CD4-positive, alpha-beta T cell treated with Interferon alpha-2 for 1 hour (primary cell): ENCODE data around the gene ZAR1L.

Experiments used
- DNase-seq, 2 donors: peaks; one replicate each; pipeline ENCODE4 v3.0.0-alpha.2; 2020 to 2022

Gene ZAR1L

DNA sequence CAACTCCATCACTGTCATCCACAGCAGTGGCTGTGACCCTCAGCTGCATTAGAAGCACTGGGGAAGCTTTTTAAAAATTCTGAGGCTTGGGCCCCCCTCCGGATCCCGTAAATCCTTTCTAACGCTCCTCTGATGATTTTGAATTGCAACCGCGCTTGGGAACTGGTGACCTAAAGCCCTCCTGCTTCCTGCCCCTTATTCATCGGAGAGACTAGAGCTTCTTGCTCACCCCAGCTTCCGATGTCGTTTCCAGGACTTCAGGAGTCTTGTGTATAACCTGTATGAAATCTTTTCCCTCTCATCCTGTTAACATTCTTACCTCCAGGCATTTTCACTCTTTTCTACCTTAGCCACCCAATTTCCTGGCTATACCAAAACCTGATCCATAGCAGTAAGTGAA, 14.8 kb downstream of the ZAR1L start:
- no peak for DNase-seq

DNA sequence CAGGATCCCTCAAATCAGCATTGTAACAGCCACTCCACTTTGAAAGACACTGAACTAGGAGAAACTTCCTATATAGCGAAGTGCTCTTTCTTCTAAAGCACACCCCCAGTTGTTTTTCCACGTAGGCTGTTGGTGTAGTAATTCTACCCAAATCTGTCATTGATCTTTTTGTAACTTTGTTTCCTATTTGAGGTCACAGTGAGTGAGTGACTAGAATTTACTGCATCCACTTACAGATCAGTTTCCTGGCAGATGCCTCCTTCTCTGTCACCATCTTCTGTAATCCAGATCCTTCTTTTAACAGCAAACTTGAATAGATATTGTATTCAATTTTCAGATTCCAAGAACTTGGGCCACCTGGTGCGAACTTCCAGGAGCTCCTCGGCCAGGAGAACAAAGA, 15.3 kb downstream of the ZAR1L start:
- no peak for DNase-seq

DNA sequence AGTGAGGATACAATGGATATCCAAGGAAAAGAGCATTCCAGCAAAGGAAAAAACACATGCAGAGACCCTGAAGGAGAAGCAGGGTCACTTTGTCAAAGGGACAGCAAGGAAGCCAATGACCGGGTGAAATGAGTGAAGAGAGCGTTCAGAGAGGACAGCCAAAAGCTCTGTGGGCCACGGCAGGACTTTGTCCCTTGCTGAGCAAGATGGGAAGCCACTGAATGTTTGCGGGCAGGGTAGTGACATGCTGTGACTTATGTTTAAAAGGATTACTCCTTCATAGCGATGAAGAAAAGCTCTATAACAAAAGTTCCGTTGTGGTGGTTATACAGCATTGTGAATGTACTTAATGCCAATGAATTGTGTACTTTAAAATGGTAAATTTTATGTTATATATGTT, 16.5 kb downstream of the ZAR1L start:
- DNase-seq = no peak

DNA sequence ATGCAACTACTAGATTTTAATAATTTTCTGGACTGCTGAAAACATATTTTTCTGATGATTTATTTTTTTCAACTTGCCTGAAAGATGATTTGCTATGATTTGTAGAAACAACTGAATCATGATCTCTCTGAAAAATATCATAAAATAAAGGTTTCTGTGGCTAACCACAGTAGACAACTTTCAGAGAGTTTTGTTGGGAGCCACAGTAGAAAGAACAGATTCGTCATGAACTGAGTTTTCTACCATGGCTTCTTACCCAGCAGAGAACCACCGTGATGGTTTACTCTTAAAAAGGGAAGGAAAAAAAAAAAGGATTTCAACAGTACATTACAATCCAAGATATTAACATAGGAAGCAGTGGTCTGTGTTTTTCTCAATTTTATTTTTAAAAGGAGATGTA, 18.0 kb downstream of the ZAR1L start:
- DNase-seq = no peak

DNA sequence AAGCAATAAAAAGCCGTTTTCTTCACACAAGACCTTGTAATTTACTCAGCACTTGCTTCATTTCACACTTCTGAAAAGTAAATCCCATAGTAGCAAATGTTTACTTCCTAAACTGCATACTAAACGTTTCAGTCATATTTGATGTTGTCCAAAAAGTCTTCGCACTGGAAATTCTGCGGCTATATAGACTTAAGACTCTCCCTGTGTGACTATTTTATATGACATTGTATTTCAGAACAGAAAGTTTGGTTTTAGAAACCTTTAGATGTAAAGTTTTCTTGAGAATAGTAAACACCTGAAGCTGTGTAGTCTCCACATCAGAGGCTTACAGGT, 29.6 kb downstream of the ZAR1L start:
- DNase-seq = no peak

DNA sequence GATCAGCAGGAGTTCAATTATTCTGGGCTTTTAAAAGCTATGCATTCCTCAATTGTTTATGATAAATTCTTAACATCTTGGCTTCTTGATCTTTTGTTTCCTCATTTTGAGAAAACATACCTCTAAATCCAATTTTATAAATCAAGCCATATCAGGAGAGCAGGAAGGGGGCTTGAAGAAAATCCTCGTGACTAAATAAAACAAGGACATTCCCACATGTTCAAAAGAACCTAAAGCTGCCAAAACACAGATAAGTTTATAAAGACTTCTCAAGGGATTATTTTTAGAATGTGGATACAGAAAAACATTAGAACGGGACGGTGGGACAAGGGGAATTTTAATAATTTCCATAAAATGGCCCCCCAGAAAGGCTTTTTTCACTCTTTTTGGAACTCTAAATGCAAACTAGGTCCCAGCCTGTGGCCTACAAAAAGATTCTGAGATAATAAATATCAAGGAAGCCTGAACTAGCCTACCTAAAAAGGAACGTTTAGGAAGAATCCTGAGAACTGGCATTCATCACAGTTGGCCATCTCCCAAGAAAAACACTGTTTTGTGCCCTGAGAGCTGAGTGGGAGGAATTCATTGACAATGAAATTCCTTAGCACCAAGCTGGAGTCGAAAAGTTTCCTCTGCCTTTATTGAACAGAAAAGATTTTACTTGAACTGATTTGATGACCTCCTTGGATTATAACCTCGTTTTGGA, 30.1 kb downstream of the ZAR1L start:
- no peak for DNase-seq

DNA sequence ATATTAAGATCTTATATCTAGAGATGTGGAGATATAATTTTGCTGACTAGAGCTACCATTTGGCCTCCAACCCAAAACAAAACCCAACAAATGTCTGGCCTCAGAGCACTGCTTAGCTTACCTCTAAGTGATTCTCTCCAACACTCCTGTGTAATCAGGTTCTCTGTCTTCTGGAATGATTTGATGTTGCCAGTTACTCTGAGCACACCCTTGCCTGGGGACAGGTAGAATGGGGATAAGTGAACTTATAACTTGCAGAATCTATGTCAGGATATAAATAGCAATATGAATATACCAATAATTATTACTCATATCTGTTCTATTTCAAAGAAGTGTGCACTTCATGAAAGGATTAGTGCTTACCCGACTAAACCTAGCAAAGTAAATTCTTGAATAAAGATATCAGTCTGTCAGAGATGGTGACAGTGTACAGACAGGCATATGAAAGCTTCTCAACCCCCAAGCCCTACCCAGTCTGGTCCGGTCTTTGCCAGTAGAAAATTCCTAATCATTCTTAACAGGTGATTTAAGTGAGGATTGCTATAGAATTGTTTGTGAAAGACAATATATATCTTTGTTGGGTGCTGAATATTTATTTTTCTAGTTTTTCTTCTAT, 33.0 kb downstream of the ZAR1L start:
- no peak for DNase-seq

DNA sequence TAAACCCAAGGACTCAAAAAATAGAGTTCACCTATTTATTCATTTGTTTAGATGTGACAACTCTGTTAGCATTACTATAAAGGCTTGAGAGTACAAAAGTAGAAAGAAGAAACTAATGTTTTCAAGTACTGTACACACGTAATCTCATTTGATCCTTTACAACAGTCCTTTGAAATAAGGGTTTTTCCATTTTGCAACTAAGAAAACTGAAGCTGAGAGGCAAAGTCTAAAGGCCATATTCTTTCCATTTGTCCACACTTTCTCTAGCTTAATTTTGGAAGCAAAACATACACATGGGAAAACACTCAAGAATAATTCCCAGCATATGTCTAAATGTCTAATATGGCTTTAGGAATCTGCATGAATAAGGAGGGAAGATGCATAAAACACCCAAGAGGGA, 34.1 kb downstream of the ZAR1L start:
- no peak for DNase-seq

DNA sequence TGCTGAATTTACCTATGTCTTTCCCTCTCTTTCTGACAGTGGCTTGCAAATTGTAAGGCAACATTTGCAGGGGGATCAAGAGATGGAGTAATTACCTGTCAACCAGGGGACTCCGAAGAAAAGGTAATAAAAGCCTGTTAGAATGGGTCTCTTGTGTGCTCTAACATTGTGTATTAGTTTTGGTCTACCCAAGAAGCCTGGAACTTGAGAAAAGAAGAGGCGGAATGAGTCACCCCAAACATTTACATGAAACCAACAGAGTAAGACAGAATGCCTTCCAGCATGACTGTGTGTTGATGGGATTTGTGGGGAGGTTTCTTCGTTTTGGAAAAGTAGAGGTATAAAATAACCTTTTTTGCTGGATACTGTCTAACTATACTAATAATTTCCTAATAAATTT, 36.7 kb downstream of the ZAR1L start:
- DNase-seq = no peak

DNA sequence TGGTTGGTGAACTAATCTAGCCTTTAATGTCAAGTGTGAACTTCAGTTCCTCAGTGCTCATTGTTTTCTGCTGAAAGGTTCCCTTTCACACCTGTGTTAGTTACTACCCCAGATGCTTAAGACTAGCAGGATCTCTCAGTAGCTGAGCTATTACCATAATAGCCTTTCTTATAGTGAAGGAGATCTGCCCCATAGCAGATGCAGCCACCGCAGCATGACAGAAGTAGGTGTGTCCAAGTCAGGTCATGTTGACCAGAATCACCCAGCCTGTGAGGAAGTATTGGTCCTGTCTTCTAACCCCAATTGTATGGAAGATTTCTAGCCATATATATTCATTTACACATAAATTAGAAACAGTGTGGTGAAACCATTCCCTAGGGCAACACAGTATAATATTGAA, 37.3 kb downstream of the ZAR1L start:
- no peak for DNase-seq

DNA sequence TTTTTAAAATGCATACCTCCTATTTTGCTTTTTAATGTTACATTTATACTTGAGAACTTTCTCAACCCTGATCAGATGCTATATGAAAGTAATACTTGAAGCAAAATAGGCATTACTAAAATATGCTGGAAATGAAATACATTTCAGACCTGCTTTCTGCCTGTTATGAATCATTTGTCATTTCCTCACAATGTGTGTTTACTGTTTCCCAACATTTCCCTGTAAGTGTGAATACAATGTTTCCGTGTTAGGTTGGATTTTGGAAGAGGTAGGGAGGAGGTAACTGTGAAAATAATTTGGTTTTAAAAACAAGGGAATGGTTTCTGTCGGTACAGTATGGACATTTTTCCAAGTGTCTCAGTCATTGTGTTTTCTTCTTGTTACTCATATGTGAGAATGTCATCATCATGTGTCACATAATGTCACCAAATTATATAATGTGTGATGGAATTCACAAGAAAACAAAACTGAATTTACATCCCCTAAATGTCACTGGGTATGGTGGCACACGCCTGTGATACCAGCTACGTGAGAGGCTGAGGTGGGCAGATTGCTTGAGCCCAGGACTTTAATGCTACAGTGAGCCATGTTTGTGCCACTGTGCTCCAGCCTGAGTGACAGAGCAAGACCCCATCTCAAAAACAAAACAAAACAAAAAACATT, 43.0 kb downstream of the ZAR1L start:
- no peak for DNase-seq

DNA sequence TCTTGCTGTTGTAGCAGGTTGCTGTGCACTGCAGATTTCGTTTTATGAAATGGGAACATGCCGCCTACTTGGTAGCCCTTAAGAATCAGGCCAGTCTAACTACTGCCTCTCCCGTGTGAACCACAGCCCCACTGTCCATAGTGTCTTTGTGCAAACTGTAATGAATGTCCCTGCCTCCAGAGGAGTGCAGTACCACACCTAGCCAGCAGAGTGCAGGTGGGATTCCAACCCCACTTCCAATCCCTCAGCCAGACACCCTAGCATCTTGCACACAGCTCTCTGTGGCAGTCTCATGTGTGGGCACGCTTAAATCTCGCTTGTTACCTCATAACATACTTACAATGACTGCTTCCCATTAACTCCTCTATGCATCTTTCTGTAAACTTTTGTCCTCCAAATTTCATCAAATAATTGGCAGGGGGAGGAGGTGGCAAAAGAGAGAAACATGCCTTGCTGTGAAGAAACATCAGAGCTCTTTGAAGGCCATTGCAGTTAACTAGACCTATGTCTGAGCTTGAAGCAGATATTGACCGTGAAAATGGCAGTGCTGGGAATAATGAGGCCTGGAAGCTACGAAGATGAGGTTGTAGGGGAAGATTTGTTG, 47.2 kb downstream of the ZAR1L start:
- DNase-seq = peak; percentile 31 to 55

DNA sequence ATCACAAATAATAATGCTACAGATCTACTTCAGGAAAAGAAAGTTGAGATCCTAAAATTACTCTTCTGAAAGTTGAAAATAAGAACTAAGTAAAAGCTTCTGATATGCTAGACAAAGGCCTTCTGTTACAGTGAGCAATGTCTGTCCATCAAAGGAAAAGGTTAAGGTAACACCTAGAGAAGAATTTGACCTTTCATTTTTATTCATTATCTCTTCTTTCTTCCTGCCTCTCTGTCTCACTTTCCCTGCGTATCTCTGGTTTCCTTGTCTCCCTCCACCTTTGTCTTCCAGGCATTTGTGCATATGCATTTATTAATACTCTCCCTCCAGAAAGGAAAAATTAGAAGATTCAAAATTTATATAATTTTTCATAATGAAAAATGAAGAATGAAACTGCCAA, 49.0 kb downstream of the ZAR1L start:
- no peak for DNase-seq

DNA sequence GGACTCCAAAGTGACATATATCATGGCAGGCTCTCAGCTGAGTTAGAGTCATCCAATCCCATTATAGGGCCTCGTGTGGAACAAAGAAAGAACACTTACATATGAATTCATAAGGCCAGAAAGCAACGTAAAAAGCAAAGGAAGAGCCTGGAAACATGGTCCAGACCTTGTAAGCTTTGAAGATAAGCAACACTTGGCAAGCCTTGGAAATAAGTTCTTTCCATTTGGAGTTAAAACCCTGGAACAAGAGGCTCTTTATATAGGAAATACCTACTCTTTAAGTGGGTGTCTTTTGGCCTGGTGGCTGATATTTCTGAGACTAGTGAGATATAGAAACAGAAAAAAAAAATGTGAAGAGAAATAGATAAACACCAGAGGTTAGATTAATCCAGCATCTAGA, 49.4 kb downstream of the ZAR1L start:
- no peak for DNase-seq

DNA sequence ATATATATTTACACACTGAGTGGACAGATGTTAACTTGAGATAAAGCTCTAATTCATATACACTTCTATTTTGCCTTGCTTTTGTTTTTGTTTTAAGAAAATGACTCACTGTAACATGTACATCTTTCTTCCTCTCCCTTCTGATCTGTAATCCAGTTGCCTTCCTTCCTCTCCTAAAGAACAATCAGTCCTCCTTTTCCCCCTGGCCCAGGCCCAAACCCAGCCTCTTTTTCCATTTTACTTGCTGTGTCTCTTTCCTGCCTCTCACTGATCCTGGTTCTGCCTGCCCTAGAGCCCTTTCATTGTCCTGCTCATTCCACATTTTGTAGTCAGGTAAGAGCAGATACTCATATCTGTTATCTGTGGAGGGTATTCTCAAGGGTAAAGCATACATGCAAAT, 50.8 kb downstream of the ZAR1L start:
- DNase-seq = no peak

DNA sequence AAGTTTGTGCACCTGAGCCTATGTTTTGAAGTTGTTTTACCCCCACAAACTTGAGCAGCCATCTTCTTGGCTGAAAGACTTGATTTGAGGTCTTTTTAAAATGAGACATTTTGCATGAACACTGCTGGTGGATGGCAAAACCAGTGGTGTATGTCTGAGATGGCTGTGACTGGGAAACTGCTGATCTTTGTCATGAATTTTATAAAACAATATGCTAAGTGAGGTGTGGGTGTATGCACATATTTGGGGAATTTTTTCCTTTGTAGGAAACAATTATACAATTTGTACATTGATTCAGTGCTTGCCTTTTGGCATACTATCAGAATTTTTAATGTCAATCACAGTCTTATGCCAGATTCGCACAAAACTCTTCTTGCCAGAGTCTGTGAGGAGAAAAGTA, 52.5 kb downstream of the ZAR1L start:
- DNase-seq = no peak

DNA sequence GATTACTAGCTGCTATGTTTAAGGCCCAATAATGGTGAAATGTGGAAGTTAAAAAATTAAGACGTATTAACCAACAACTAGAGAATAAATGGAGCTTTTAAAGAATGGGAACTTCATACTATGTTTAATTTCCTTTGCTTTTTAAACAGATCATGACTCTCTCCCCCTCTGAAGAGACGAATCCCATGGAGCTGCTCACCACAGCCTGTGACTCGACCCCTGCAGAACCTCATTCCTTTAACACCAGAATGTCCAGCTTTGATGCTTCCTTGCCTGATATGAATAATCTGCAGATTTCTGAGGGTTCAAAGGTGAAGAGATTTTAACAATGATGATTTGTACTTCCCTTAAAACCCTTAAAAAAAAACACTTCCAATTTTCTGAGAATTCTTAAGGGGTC, 53.0 kb downstream of the ZAR1L start:
- DNase-seq = no peak

DNA sequence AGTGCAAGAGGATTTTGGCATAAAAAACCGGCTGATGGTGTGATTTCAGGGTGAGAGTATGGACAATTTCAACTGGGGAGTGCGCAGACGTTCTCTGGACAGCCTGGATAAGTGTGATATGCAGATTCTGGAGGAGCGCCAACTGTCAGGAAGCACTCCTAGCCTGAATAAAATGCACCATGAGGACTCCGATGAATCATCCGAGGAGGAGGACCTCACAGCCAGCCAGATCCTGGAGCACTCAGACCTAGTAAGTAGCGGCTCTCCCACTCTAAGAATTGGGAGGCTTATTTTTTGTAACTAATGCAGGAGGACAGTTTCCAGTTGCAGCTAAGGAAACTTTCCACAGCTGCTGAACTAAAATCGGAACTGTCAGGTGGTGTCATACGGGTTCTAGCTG, 53.6 kb downstream of the ZAR1L start:
- DNase-seq = no peak

DNA sequence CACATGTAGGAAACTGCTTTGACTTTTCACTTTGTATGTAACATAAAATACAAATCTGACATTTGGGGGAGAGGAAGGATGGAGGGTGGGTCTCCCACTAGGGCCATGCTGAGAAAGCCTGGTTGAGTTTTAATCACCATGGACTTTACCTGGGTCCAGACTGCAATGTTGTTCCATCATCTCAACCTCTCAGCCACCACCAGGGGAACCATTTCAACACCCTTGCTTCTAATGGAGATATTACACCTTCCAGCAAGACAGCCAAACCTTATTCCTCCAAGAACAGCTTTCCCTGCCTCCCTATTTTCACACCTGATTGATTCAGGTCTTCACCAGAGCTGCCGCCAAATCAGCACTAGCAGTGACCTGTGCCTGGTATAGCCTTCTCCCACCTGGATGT, 56.0 kb downstream of the ZAR1L start:
- no peak for DNase-seq

DNA sequence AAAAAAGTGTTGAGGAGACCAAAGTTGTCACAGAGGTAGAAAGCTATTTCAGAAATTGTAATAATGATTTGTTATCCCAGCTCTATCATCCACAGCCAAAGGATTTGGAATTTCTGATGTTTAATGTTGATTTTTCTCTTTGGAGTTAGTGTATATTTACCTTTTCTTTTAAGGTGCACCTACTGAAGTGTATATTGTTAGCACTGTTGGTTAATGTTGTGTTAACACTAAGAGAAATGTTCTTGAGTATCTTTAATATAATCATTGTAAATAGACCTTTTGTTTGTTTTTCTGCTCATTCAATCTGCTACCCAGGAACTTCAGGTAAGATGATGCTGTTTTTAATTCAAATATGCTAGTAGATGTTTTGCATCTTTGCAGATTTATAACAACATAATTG, 57.5 kb downstream of the ZAR1L start:
- DNase-seq = no peak

DNA sequence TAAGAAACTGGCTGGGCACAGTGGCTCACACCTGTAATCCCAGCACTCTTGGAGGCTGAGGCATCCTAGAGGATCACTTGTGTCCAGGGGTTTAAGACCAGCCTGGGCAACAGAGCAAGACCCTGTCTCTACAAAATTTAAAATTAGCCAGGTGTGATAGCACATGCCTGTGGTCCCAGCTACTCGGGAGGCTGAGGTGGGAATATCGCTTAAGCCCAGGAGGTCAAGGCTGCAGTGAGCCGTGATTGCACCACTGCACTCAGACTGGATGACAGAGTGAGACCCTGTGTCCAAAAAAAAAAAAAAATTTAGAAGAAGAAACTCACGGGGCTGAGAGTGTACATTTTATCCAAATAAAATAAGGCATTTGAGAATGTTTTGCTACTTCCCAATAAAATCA, 58.9 kb downstream of the ZAR1L start:
- no peak for DNase-seq

DNA sequence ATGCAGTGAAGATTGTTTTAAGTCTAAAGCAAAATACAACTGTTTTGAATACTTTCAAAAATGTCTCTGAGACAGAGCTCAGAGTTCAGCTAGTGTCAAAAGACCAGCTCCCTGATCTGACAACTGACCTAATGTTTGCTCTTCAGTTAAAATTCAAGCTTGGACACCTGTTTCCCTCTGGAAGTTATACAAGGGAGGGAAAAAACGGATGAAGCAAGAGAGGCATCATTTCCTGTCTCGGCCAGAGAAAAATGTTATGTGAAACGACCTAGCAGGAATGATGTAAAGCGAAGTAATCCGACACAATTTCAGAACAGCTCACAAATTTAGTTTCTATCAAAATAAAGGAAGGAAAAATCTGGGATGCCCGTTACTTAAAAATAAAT, 59.4 kb downstream of the ZAR1L start:
- no peak for DNase-seq

DNA sequence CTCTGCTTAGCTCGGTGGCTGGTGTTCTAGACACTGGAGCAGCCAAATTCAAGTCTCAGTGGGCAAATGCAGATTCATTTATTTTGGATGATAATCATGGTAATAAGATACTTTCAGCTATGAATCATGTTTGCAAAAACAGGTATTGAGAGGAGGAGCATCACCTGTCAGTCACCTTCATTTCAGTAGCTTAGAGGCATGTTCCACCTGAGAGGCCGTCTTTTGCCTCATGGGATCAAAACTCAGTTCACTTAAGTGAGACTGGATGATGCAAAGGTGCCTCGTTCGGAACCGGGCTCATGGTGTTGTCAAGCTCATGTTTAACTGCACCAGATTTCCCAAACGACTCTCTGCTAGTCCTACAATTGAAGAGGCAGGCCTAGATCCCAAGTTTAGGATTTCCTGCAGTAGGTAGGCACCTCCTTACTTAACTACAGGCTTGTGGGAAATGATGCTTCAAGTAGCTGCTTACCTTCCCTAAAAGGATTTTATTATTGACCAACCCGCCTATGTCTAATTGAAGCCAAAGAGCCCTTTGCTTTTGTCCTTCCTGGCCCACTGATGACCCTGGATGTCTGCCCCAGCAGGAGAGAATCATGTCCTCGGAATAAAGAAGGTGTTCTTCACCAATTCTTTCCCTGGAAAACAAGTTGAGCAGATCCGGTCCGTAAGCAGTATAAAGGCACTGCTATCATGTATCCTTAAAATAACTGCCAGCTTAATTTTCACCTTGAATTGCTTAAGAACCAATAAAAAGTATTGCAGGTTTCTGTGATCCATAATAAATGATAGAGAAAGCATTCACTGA, 60.0 kb downstream of the ZAR1L start:
- DNase-seq = no peak

DNA sequence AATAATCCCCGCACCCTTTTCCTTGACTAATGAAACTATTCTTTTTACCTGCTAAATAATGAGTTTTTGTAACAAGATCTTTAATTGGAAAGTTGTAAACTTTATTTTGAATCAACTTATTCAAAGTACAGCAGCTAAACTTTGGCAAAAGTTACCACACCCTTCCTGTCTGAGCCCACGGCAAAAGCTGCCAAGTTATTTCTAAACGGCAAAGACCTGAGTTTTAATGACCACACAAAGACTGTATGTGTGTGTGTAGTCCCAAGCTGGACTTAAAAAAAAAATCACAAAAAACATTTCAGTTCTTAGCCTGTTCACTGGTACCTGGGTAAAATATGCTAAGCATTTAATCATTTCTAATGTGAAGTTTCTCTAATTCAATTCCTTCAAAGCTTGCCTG, 60.7 kb downstream of the ZAR1L start:
- DNase-seq = no peak
